WERI-Rb-1 (cell line): ENCODE results near the gene TMEM86A.

Experiments
- DNase-seq: peaks from one replicate; pipeline ENCODE4 v3.0.0-alpha.2; 2020
- H3K27ac ChIP-seq: fragments of 250-450 bp; sonication (Bioruptor Pico); 2 replicates; pipeline ENCODE4 v1.5.1; 2020; ENCODE audit warnings: mild to moderate bottlenecking, moderate library complexity
- H3K27me3 ChIP-seq: fragments of 250-450 bp; sonication (Bioruptor Pico); 2 replicates; pipeline ENCODE4 v1.5.1; 2021; ENCODE audit warnings: mild to moderate bottlenecking, low read depth, moderate library complexity; ENCODE audit not compliant: insufficient read depth, severe bottlenecking
- H3K36me3 ChIP-seq: fragments of 250-450 bp; sonication (Bioruptor Pico); 2 replicates; pipeline ENCODE4 v1.5.1; 2020; ENCODE audit warnings: mild to moderate bottlenecking, moderate library complexity
- H3K4me3 ChIP-seq: 2 replicates; pipeline ENCODE4 v1.5.1; 2011; ENCODE audit warnings: low read depth, mild to moderate bottlenecking, control low read depth, low read length
- H3K9me3 ChIP-seq: fragments of 250-450 bp; sonication (Bioruptor Pico); 2 replicates; pipeline ENCODE4 v1.5.1; 2021; ENCODE audit warnings: mild to moderate bottlenecking, moderate library complexity; ENCODE audit not compliant: severe bottlenecking
- TF ChIP-seq, protein P1 (sequence below): IDR thresholded peaks from 2 replicates; pipeline ENCODE4 v1.5.1; 2011; ENCODE audit warnings: low read depth, mild to moderate bottlenecking, control low read depth, inconsistent platforms, low read length

Gene TMEM86A

DNA sequence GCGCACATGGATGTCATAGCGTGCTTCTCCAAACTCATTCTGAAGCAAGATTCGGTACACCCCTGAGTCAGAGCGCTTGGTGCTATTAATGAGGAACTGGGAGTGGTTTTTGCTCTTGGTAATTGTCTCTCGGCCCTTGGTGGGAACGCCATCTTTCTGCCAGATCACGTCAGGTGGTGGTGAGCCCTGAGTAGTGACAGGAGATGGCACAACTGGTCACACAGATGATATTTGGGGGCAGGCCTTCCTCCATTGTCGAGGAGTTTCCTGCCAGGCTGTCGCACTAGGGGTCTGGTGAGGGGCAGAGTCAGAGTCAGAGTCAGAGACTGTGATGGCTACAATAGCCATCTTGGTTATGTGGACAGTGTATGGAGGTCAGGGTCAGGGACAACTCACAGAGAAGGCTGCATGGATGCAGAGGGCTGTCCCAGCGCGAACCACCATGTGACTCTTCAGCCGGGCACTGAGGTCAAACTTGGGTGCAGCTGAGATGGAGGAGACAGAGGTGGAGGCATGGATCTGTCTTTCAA, 9.3 kb downstream of the TMEM86A start:
- no peaks in the 10 kb centered on the region; the same call in 1 of the 2 replicates for H3K36me3 ChIP-seq
- H3K27ac ChIP-seq, result no peak overlapping the region
- TF ChIP-seq, protein P1, sequence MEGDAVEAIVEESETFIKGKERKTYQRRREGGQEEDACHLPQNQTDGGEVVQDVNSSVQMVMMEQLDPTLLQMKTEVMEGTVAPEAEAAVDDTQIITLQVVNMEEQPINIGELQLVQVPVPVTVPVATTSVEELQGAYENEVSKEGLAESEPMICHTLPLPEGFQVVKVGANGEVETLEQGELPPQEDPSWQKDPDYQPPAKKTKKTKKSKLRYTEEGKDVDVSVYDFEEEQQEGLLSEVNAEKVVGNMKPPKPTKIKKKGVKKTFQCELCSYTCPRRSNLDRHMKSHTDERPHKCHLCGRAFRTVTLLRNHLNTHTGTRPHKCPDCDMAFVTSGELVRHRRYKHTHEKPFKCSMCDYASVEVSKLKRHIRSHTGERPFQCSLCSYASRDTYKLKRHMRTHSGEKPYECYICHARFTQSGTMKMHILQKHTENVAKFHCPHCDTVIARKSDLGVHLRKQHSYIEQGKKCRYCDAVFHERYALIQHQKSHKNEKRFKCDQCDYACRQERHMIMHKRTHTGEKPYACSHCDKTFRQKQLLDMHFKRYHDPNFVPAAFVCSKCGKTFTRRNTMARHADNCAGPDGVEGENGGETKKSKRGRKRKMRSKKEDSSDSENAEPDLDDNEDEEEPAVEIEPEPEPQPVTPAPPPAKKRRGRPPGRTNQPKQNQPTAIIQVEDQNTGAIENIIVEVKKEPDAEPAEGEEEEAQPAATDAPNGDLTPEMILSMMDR, result no peak
- H3K4me3 ChIP-seq, result no peak overlapping the region
- no peaks in the 10 kb centered on the region for H3K9me3 ChIP-seq
- DNase-seq, result no peak
- no peaks in the 10 kb centered on the region for H3K27me3 ChIP-seq

DNA sequence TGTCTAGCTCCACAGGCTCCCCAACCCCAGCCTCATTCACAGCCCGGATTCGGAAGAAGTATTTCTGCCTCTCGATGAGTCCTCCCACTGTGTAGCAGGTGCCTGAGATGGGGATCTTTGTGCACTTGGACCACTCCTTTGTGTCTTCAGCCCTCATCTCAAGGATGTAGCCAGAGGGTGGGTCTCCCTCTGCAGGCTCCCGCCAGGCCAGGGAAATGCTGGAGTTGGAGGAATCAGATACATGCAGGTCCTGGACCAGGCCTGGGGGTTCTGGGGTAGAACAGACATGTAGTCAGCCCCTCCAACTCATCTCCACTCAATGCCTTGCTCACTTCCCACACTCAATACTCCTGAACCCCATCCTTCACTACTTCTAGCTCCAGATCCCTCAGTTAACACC, 10.8 kb downstream of the TMEM86A start:
- no peak overlapping the region for H3K27ac ChIP-seq
- TF ChIP-seq, protein P1, result no peak
- H3K9me3 ChIP-seq, result no peaks in the 10 kb centered on the region
- DNase-seq, result no peak
- no peak overlapping the region for H3K4me3 ChIP-seq
- no peaks in the 10 kb centered on the region for H3K27me3 ChIP-seq
- no peaks in the 10 kb centered on the region; the same call in 1 of the 2 replicates for H3K36me3 ChIP-seq

GRCh38 chr11:18710545-18710944, 12.0 kb downstream of the TMEM86A start:
- Histone ChIP-seq H3K36me3 (no peaks in the 10 kb centered on the region), H3K27ac (no peak overlapping the region), H3K27me3 (no peaks in the 10 kb centered on the region), H3K4me3 (no peak overlapping the region), H3K9me3 (no peaks in the 10 kb centered on the region)
- TF ChIP-seq, protein P1, result no peak
- DNase-seq, result no peak

DNA sequence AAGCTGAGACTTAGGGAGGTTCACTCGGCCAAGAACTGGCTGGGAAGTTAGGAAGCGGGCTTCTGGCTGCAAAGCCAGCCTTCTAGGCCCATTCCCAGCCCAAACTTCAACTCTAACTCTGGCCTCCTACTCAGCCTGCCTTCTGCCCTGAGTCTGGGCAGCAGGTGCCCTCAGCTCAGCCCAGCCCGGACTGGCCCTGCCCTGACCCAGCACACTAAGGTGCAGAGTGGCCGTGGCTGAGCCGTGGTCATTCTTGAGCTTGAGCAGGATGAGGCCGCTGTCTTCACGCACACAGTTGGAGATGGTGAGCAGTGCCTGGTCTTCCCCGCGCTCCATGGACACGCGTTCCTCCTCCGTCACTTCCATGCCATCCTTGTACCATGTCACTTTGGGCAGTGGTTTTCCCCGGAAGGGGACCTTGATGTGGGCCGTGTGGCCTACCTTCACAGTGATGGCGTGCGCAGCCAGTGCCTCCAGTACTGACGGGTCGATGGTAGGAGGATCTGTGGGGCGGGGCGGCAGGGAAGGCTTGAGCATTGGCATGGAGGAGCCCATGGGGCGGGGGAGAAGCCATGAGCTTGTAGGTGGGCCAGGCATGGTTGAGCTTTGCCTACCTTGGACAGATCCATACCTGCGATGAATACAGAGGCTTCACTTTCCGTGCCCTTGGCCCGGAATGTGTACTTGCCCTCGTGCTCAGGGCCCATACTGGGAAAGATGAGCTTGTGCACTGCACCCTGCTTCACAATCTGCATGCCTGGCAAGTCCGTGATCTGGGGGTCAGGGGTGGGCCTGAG, 15.3 kb downstream of the TMEM86A start:
- DNase-seq, result no peak
- no peaks in the 10 kb centered on the region for H3K36me3 ChIP-seq
- H3K27me3 ChIP-seq, result no peaks in the 10 kb centered on the region
- no peak overlapping the region for H3K27ac ChIP-seq
- no peak overlapping the region for H3K4me3 ChIP-seq
- TF ChIP-seq, protein P1, result no peak
- H3K9me3 ChIP-seq, result no peaks in the 10 kb centered on the region

- no peak for DNase-seq
These were observed 15.8 kb downstream of the TMEM86A start for GRCh38 chr11:18714443-18714780.

More at GRCh38 chr11:18714443-18714780, 15.8 kb downstream of the TMEM86A start:
- Histone ChIP-seq H3K27me3 (no peaks in the 10 kb centered on the region), H3K4me3 (no peak overlapping the region), H3K9me3 (no peaks in the 10 kb centered on the region), H3K36me3 (no peaks in the 10 kb centered on the region), H3K27ac (no peak overlapping the region)
- TF ChIP-seq, protein P1, result no peak
